Heart left ventricle (tissue), 16 donors: Measurements from ENCODE around the gene BARX1. TPM values are rescaled to one million over a fixed set of nuclear protein-coding genes. Genes with fewer than 3 reads are reported as not detected.

ENCODE experiments used
- ATAC-seq, 4 donors: fragments of 200-7000 bp; cut with Tn5 transposase; one replicate each; pipeline ENCODE4 v1.9.1; 2020 to 2022; ENCODE audit warnings: moderate library complexity in 4 of 4, mild to moderate bottlenecking in 3 of 4, moderate number of reproducible peaks in 1 of 4
- DNase-seq, 5 donors: peaks; one replicate each; pipeline ENCODE4 v3.0.0-alpha.2; 2020
- H3K27ac ChIP-seq, 12 donors: fragments of 200-600 bp; sonication (generic) in 4 of 12; one replicate each; pipeline versions ENCODE4 v1.5.0 to v1.8.0; 2016 to 2022; ENCODE audit warnings: mild to moderate bottlenecking in 2 of 12
- H3K27me3 ChIP-seq, 9 donors: fragments of 200-600 bp; sonication (generic) in 2 of 9; one replicate each; pipeline versions ENCODE4 v1.5.1 to v1.8.0; 2016 to 2022; ENCODE audit warnings: mild to moderate bottlenecking in 3 of 9
- H3K36me3 ChIP-seq, 9 donors: fragments of 200-600 bp; sonication (generic) in 2 of 9; one replicate each; pipeline versions ENCODE4 v1.5.0 to v1.8.0; 2018 to 2022; ENCODE audit warnings: mild to moderate bottlenecking in 2 of 9
- H3K4me1 ChIP-seq, 12 donors: fragments of 200-600 bp; sonication (generic) in 4 of 12; one replicate each; pipeline versions ENCODE4 v1.5.0 to v1.8.0; 2016 to 2022; ENCODE audit warnings: mild to moderate bottlenecking in 3 of 12
- H3K4me3 ChIP-seq, 12 donors: fragments of 200-600 bp; sonication (generic) in 4 of 12; one replicate each; pipeline versions ENCODE4 v1.5.0 to v1.8.0; 2017 to 2022; ENCODE audit warnings: mild to moderate bottlenecking in 9 of 12, moderate library complexity in 4 of 12
- H3K9me3 ChIP-seq, 12 donors: fragments of 200-600 bp; sonication (generic) in 4 of 12; one replicate each; pipeline versions ENCODE4 v1.5.0 to v1.8.0; 2016 to 2022; ENCODE audit warnings: mild to moderate bottlenecking in 1 of 12
- CTCF ChIP-seq, 12 donors: fragments of 200-600 bp; sonication (generic) in 4 of 12; IDR thresholded peaks; one replicate each; pipeline versions ENCODE4 v1.5.0 to v1.8.0; 2018 to 2022; ENCODE audit warnings: antibody characterized with exemption in 12 of 12, mild to moderate bottlenecking in 5 of 12
- POLR2A ChIP-seq, 2 donors: fragments of 450-650 bp; IDR thresholded peaks; one replicate each; pipeline ENCODE4 v1.6.1; 2017; ENCODE audit warnings: antibody characterized with exemption in 2 of 2, mild to moderate bottlenecking in 2 of 2, moderate library complexity in 2 of 2
- WGBS, 4 donors: extraction: QIAGEN DNeasy Blood & Tissue Kit in 2 of 4; methylation state at CpG; one replicate each; pipeline versions ENCODE4 v1.1.5 to v1.1.7; 2013 to 2018; 5-methylcytosine and 5-hydroxymethylcytosine counted together
- intact Hi-C, 10 donors: fragments of 100-400 bp; cut with DNase I; formaldehyde crosslinking; loops; one replicate each; pipeline versions ENCODE4 v1.11.1 to v1.14.2; 2022
- polyA plus RNA-seq, 2 donors: library from polyadenylated mRNA; stranded (reverse); fragments of 200-250 nt; gene quantifications; one replicate each; pipeline ENCODE4 v1.2.3, GENCODE V29; 2013
- total RNA-seq, 9 donors: library from RNA; depleted of rRNA in 2 of 9; stranded (reverse); fragments of >200 nt in 2 of 9; fragmentation: NEBNext Ultra II Directional in 3 of 9; extraction: Animal tissue kit (Norgen Biotek cat#: 25700) in 3 of 9; gene quantifications; one replicate each; pipeline versions ENCODE4 v1.1.0 to v1.2.4, GENCODE V29; 2016 to 2023
- donor health status: ischemic (EF 13 %, LVEDD 7.1; RV severe dilation, severe dysfunction).
- donor health status: healthy with polysubstance abuse.
- donor health status: DM: no; HTN: yes; CAD: no.
- donor health status: DM: no; HTN: no; CAD: no.
- donor health status: ischemic (EF 25% LVEDD 6.9; RV normal size, moderate dysfunction).
- donor health status: ischemic (EF 25% LVEDD 5.7; RV mildly dilated, moderate dysfunction).
- donor health status: healthy.
- donor health status: DM: yes; HTN: yes; CAD: no.
- donor health status: ischemic (EF 35%, LVEDD 5.7; RV mildly dilated, moderate dysfunction).
- donor health status: nonischemic (EF 11% LVEDD 7.7; RV severe dilation, severe dysfunction).
- donor health status: DM: yes; HTN: yes; CAD: no.
- donor health status: PGD.
- donor health status: ischemic (EF 29% LVEDD 5.4; RV normal size, mild dysfunction).
- donor health status: nonischemic (EF 23%, LVEDD 6.1; RV moderate dilation, normal function).

The BARX1 gene
- total and polyA plus RNA-seq, 11 donors: not detected

GRCh38 chr9:93959739-93960154 is 4.6 kb upstream of the BARX1 start:
- intact Hi-C loops: loop anchor here in 8 of 10 donors (5.0 to 10.0 kb wide), 8 partner anchors 132 to 805 kb away; no protein-coding TSS in a partner anchor
- WGBS, 4 donors: 12 to 15% (median 15%) methylated on average over 10 of the region's 10 CpGs
- no peak overlapping the region for H3K4me3 ChIP-seq

GRCh38 chr9:93958819-93959682 is 3.9 kb upstream of the BARX1 start:
- TF ChIP-seq CTCF (IDR thresholded peaks at IDR 0.05) (no peak), POLR2A (IDR thresholded peaks at IDR 0.05) (no peak)
- ATAC-seq (peak in 1 of 4 donors; percentile 35), DNase-seq (peak in 1 of 5 donors; percentile 58)
- Histone ChIP-seq H3K27me3 (peaks cover 58 to 80% (median 72%) of the 10 kb centered on the region in 9 donors), H3K36me3 (no peaks in the 10 kb centered on the region), H3K4me1 (peaks cover 3 to 53% (median 36%) of the 10 kb centered on the region in 12 donors), H3K4me3 (peak overlapping the region in 10 of 12 donors; percentile 6 to 37 (median 23)), H3K27ac (no peak overlapping the region), H3K9me3 (no peaks in the 10 kb centered on the region)
- WGBS, 4 donors: 2 to 5% (median 3%) methylated on average over 43 to 66 of the region's 66 CpGs
- intact Hi-C loops: loop anchor here in 2 of 10 donors (5.0 to 10.0 kb wide), 2 partner anchors 144 to 802 kb away; no protein-coding TSS in a partner anchor

More at GRCh38 chr9:93959739-93960154, 4.6 kb upstream of the BARX1 start:
- DNase-seq: no peak
- H3K27me3 ChIP-seq: peaks cover 51 to 74% (median 65%) of the 10 kb centered on the region in 9 donors
- TF ChIP-seq POLR2A (IDR thresholded peaks at IDR 0.05) (no peak), CTCF (IDR thresholded peaks at IDR 0.05) (no peak)
- H3K27ac ChIP-seq: no peak overlapping the region
- H3K4me1 ChIP-seq: peaks cover 3 to 46% (median 31%) of the 10 kb centered on the region in 12 donors
- ATAC-seq: no peak
- H3K36me3 ChIP-seq: no peaks in the 10 kb centered on the region
- H3K9me3 ChIP-seq: no peaks in the 10 kb centered on the region

- intact Hi-C loops: loop anchor here in 2 of 10 donors (5.0 to 10.0 kb wide), 2 partner anchors 143 to 801 kb away; no protein-coding TSS in a partner anchor
- WGBS, 4 donors: 18 to 40% (median 22%) methylated on average over 17 to 49 of the region's 49 CpGs
Measured at GRCh38 chr9:93958121-93958818, 3.1 kb upstream of the BARX1 start.

More at GRCh38 chr9:93958121-93958818, 3.1 kb upstream of the BARX1 start:
- DNase-seq: peak in 1 of 5 donors; percentile 42
- H3K4me1 ChIP-seq: peaks cover 3 to 60% (median 42%) of the 10 kb centered on the region in 12 donors
- peak in 1 of 4 donors; percentile 12 for ATAC-seq
- H3K27ac ChIP-seq: no peak overlapping the region
- peak overlapping the region in 9 of 12 donors; percentile 6 to 37 (median 22) for H3K4me3 ChIP-seq
- no peaks in the 10 kb centered on the region for H3K9me3 ChIP-seq
- H3K36me3 ChIP-seq: no peaks in the 10 kb centered on the region
- TF ChIP-seq POLR2A (IDR thresholded peaks at IDR 0.05): no peak
- no peak for TF ChIP-seq CTCF (IDR thresholded peaks at IDR 0.05)
- H3K27me3 ChIP-seq: peaks cover 66 to 88% (median 80%) of the 10 kb centered on the region in 9 donors
